HCT116 (cell line): ENCODE data around the gene RAD18. TPM values are rescaled to one million over a fixed set of nuclear protein-coding genes. Genes with fewer than 3 reads are reported as not detected.

Source experiments
- ATAC-seq: fragments of 200-7000 bp; cut with Tn5 transposase; 2 replicates; pipeline ENCODE4 v1.9.1; 2020; ENCODE audit warnings: mild to moderate bottlenecking, moderate library complexity
- BruUV-seq: library from RNA; stranded (reverse); fragments of 400-500 nt; replicated peaks from 2 replicates; lab custom pipeline; 2021; lab: Mats Ljungman, UMichigan
- CTCF ChIA-PET: fragments of 300-600 bp; sonication (Branson Sonifier 250); formaldehyde crosslinking; loops from one replicate; lab custom pipeline; 2021; ENCODE audit warnings: antibody characterized with exemption; lab: Charles Lee
- POLR2A ChIA-PET: fragments of 300-600, 350-600 bp; sonication (Branson Sonifier 250); formaldehyde crosslinking; loops from one replicate; lab custom pipeline; 2021; ENCODE audit warnings: antibody characterized with exemption; lab: Charles Lee
- RAD21 ChIA-PET, 2 experiments: fragments of 300-600 bp; sonication (Branson Sonifier 250); formaldehyde crosslinking; loops; one replicate each; lab custom pipeline; 2023; ENCODE audit warnings: low total read pairs in 2 of 2; ENCODE audit not compliant: uncharacterized antibody in 2 of 2, unreplicated experiment in 2 of 2, low non-redundant PET in 1 of 2; lab: Charles Lee
- DNase-seq: peaks from one replicate; pipeline ENCODE4 v3.0.0-alpha.2; 2010; ENCODE audit warnings: low read depth, low spot score
- H2AFZ ChIP-seq: fragments of 200-600 bp; shearing (Covaris generic), sonication (generic); 2 replicates; pipeline ENCODE4 v1.6.1; 2017; ENCODE audit warnings: low read depth, mixed run types, mixed read lengths, antibody characterized with exemption, low read length; ENCODE audit not compliant: poor library complexity, severe bottlenecking
- H3K27ac ChIP-seq: 2 replicates; pipeline ENCODE4 v1.5.1; 2012; ENCODE audit warnings: low read depth, low read length
- H3K27me3 ChIP-seq: fragments of 200-600 bp; sonication (generic); 2 replicates; pipeline ENCODE4 v1.6.1; 2016; ENCODE audit warnings: mixed run types, low read length, mixed read lengths; ENCODE audit not compliant: insufficient read depth
- H3K36me3 ChIP-seq, 2 experiments: fragments of 200-500 bp in 1 of 2; fragments of 200-600 bp in 1 of 2; sonication (Bioruptor generic) in 1 of 2; sonication (generic) in 1 of 2; 2 replicates each; pipeline versions ENCODE4 v1.5.1 to v1.6.1; 2014 to 2016; ENCODE audit warnings: low read length in 2 of 2, inconsistent platforms in 1 of 2, mixed read lengths in 1 of 2, mixed run types in 1 of 2; ENCODE audit not compliant: insufficient read depth in 2 of 2, control insufficient read depth in 1 of 2
- H3K4me1 ChIP-seq, 2 experiments: fragments of 200-600 bp in 1 of 2; sonication (generic) in 1 of 2; 2 replicates each; pipeline versions ENCODE4 v1.5.1 to v1.6.1; 2012 to 2017; ENCODE audit warnings: low read length in 2 of 2, inconsistent platforms in 1 of 2, mild to moderate bottlenecking in 1 of 2, mixed read lengths in 1 of 2, mixed run types in 1 of 2, moderate library complexity in 1 of 2; ENCODE audit not compliant: insufficient read depth in 2 of 2, control insufficient read depth in 1 of 2
- H3K4me2 ChIP-seq: fragments of 200-600 bp; sonication (generic); 2 replicates; pipeline ENCODE4 v1.6.1; 2017; ENCODE audit warnings: mixed run types, low read length, mixed read lengths
- H3K4me3 ChIP-seq, 2 experiments: fragments of 200-600 bp in 1 of 2; sonication (generic) in 1 of 2; replicated peaks in 1 of 2; 2 replicates each; pipeline ENCODE4 v1.5.1; 2011 to 2016; ENCODE audit warnings: low read length in 2 of 2, control low read depth in 1 of 2, low read depth in 1 of 2, mild to moderate bottlenecking in 1 of 2, mixed read lengths in 1 of 2, mixed run types in 1 of 2
- H3K79me2 ChIP-seq: fragments of 200-600 bp; sonication (generic); 2 replicates; pipeline ENCODE4 v1.6.1; 2017; ENCODE audit warnings: mild to moderate bottlenecking, mixed run types, low read length, moderate library complexity, mixed read lengths; ENCODE audit not compliant: insufficient read depth
- H3K9ac ChIP-seq: fragments of 200-600 bp; sonication (generic); 2 replicates; pipeline ENCODE4 v1.6.1; 2016; ENCODE audit warnings: low read length, mixed read lengths
- H3K9me2 ChIP-seq: fragments of 200-600 bp; sonication (generic), shearing (Covaris generic); 2 replicates; pipeline ENCODE4 v1.6.1; 2017; ENCODE audit warnings: mixed run types, mild to moderate bottlenecking, moderate library complexity; ENCODE audit not compliant: insufficient read depth
- H3K9me3 ChIP-seq, 2 experiments: fragments of 200-500 bp in 1 of 2; fragments of 200-600 bp in 1 of 2; sonication (Bioruptor generic) in 1 of 2; sonication (generic) in 1 of 2; 2 replicates each; pipeline ENCODE4 v1.6.1; 2014 to 2017; ENCODE audit warnings: low read length in 2 of 2, mixed read lengths in 2 of 2, inconsistent platforms in 1 of 2, low read depth in 1 of 2, mild to moderate bottlenecking in 1 of 2, mixed run types in 1 of 2, moderate library complexity in 1 of 2; ENCODE audit not compliant: control insufficient read depth in 1 of 2, insufficient read depth in 1 of 2
- H4K20me1 ChIP-seq: fragments of 200-600 bp; sonication (generic), shearing (Covaris generic); 2 replicates; pipeline ENCODE4 v1.6.1; 2017; ENCODE audit warnings: mixed run types, mild to moderate bottlenecking, moderate library complexity; ENCODE audit not compliant: insufficient read depth
- ATF3 ChIP-seq: IDR thresholded peaks from 2 replicates; pipeline ENCODE4 v1.6.1; 2012
- CEBPB ChIP-seq: IDR thresholded peaks from 2 replicates; pipeline ENCODE4 v1.6.1; 2012; ENCODE audit warnings: low read depth
- CTCF ChIP-seq, 3 experiments: fragments of 200-600 bp in 1 of 3; sonication (generic) in 1 of 3; IDR thresholded peaks in 2 of 3; conservative IDR thresholded peaks in 1 of 3; 2 replicates each; pipeline ENCODE4 v1.5.1; 2012 to 2017; ENCODE audit warnings: low read depth in 2 of 3, low read length in 2 of 3, antibody characterized with exemption in 1 of 3, borderline replicate concordance in 1 of 3, control low read depth in 1 of 3, mild to moderate bottlenecking in 1 of 3, mixed read lengths in 1 of 3, mixed run types in 1 of 3, moderate library complexity in 1 of 3; ENCODE audit not compliant: insufficient read depth in 1 of 3
- EGR1 ChIP-seq: IDR thresholded peaks from 2 replicates; pipeline ENCODE4 v1.6.1; 2012; ENCODE audit warnings: low read depth
- MAX ChIP-seq: IDR thresholded peaks from 2 replicates; pipeline ENCODE4 v1.6.1; 2012
- REST ChIP-seq: IDR thresholded peaks from 2 replicates; pipeline ENCODE4 v1.6.1; 2012; ENCODE audit warnings: low read depth
- SIN3A ChIP-seq: IDR thresholded peaks from 2 replicates; pipeline ENCODE4 v1.6.1; 2012; ENCODE audit warnings: low read depth
- SP1 ChIP-seq: IDR thresholded peaks from 2 replicates; pipeline ENCODE4 v1.6.1; 2012; ENCODE audit warnings: low read depth
- TCF7L2 ChIP-seq: IDR thresholded peaks from 2 replicates; pipeline ENCODE4 v1.7.0; 2011; ENCODE audit warnings: borderline replicate concordance, inconsistent platforms; ENCODE audit not compliant: insufficient read depth, insufficient read length; ENCODE audit errors: extremely low read depth
- YY1 ChIP-seq: IDR thresholded peaks from 2 replicates; pipeline ENCODE4 v1.6.1; 2011; ENCODE audit warnings: low read length, low read depth, moderate library complexity, mild to moderate bottlenecking; ENCODE audit not compliant: insufficient replicate concordance; ENCODE audit errors: extremely low read depth
- ZBTB33 ChIP-seq: IDR thresholded peaks from 2 replicates; pipeline ENCODE4 v1.6.1; 2011; ENCODE audit warnings: mild to moderate bottlenecking, low read length, moderate library complexity; ENCODE audit not compliant: insufficient replicate concordance; ENCODE audit errors: extremely low read depth
- ZFX ChIP-seq: fragments of 450-650 bp; IDR thresholded peaks from 2 replicates; pipeline ENCODE4 v1.6.1; 2017
- ZNF274 ChIP-seq: fragments of 200-500 bp; sonication (Bioruptor generic); IDR thresholded peaks from 2 replicates; pipeline ENCODE4 v1.6.1; 2014; ENCODE audit warnings: mild to moderate bottlenecking, low read depth, low read length, inconsistent platforms
- intact Hi-C: fragments of 100-400 bp; cut with micrococcal nuclease; formaldehyde crosslinking; loops from 2 replicates; pipeline ENCODE4 v1.10.0; 2022
- total RNA-seq: library from RNA; stranded (reverse); gene quantifications from one replicate; pipeline ENCODE4 v1.2.1, GENCODE V29; 2021; ENCODE audit not compliant: unreplicated experiment

The RAD18 gene
- total RNA-seq, 1 experiment from 2014 or later, result 28.7 TPM

- ATAC-seq, result no peak
- Histone ChIP-seq H2AFZ (no peak overlapping the region), H3K27me3 (no peaks in the 10 kb centered on the region), H3K4me3 (no peak overlapping the region), H4K20me1 (peaks cover 2% of the 10 kb centered on the region; the same call in 1 of the 2 replicates), H3K4me1 (peaks cover 14 to 20% of the 10 kb centered on the region in 2 experiments; a peak in 3 of 4 replicates), H3K4me2 (no peak overlapping the region), H3K36me3 (peaks cover 5 to 11% of the 10 kb centered on the region in 2 experiments; a peak in 1 of 4 replicates), H3K9ac (no peak overlapping the region), H3K9me2 (no peaks in the 10 kb centered on the region), H3K27ac (no peak overlapping the region), H3K9me3 (no peaks in the 10 kb centered on the region), H3K79me2 (peaks cover 82% of the 10 kb centered on the region)
- ChIA-PET RAD21 (no interaction called here), POLR2A (no interaction called here), CTCF (no interaction called here)
- no peak for DNase-seq
- intact Hi-C loops, result no loop called here
- no TSS peak for BruUV-seq
- TF ChIP-seq CEBPB (no peak), MAX (no peak), ATF3 (no peak), EGR1 (no peak), ZFX (no peak), YY1 (no peak), ZNF274 (no peak), TCF7L2 (no peak), SIN3A (no peak), SP1 (no peak), REST (no peak), ZBTB33 (no peak), CTCF (IDR thresholded peaks at IDR 0.05 in 2 of 3, conservative IDR thresholded peaks at IDR 0.05 in 1 of 3; ENCODE audit: borderline replicate concordance in 1 of 3, insufficient read depth in 1 of 3, low read depth in 2 of 3, low read length in 2 of 3) (no peak)
These were observed 3.6 kb downstream of the RAD18 start for GRCh38 chr3:8959668-8960067.
